IPS-NIHi7 (cell line): ENCODE data around the gene MCEE.
"Not testable (repeated sequence)": the region's sequence is repeated elsewhere in the genome, so short reads cannot be mapped to it uniquely, and the experiment has no call there.

Source experiments
- DNase-seq: peaks from one replicate; pipeline ENCODE4 v3.0.0; 2012; ENCODE audit warnings: mixed read lengths; ENCODE audit errors: extremely low spot score

Gene MCEE

DNA sequence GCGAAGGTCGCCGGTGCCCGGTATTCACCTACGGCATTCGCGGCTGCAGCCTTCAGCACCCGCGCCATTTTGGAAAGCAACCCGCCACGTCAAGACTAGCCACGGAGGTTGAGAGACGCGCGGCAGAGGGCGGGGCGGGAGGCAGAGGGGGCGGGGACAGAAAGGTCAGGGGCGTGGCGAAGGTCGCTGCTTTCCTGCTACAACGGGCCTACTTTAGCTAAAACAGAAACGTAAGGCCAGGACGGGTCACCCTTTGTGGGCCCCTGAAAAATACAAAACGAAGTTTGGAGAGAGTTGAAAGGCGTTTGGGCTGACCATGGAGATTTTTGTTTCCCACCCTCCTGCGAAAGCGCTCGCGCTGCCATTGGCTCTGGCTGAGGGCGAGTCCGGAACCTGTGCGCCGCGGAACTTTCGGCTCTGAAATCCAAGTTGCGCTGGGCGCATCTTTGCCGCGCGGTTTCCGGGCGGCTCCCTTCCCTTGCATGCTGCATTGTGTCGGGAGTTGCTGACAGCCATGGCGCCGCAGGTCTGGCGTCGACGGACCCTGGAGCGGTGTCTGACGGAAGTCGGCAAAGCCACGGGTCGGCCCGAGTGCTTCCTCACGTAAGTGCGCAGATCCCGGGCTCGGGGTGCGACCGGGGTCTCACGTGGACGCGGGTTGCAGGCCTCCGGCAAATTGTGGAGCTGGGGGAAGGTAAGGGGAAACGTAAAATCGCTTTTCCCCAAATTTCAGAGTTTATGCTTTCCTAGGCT, at the start of gene MCEE, which contains the start of gene MPHOSPH10:
MCEE (minus strand) TSS at position 78 of the 753 bp plus-strand sequence; CDS start at position 68, 10 bp downstream.
MPHOSPH10 (plus strand) TSS at position 483 of the 753 bp plus-strand sequence; CDS start at position 515, 32 bp downstream.
- peak; percentile 92 for DNase-seq

DNA sequence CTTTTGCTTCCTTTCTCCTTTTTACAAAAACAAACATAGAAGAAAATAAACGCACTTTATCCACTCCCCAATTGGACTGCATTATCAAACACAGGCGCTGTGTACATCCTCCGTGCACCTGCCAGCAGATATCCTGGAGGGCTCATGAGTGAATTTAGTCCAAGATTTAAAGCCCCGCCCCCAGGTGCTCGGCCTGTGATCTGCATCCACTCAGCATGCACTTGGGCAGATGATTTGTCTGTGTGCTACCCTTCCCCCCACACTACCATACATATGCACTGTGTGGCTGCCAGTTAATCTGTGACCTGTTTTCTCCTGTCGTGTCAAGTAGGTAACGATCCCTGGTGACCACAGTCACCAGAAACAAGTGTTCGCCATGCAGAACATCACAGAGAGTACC, 48.8 kb upstream of the MCEE start:
- not testable (repeated sequence) for DNase-seq

- no peak for DNase-seq
These were observed 44.2 kb upstream of the MCEE start for GRCh38 chr2:71174207-71174606.

DNA sequence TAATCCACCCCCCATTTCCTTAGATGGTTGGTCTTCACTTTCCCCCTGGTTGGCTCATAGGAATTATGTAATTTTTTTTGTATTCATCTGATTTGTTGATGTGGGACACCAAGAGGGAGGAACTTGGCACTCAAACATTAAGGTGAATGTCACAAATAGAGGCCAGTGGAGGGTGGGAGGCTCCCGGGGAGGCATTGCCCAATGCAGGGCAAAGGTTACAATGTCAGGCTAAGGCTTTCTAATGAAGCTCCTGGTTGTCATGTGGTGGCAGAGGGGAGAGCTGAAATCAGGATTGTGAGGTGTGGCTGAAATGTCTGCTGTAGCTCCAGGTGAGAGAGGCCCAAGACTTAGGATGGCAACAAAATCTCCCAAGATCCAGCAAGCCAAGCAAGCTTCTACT, 43.1 kb upstream of the MCEE start:
- DNase-seq: no peak

- no peak for DNase-seq
These were observed 36.8 kb upstream of the MCEE start for GRCh38 chr2:71166812-71167211.

- DNase-seq: peak; percentile 81
These were observed 27.2 kb upstream of the MCEE start for GRCh38 chr2:71157124-71157793.

DNA sequence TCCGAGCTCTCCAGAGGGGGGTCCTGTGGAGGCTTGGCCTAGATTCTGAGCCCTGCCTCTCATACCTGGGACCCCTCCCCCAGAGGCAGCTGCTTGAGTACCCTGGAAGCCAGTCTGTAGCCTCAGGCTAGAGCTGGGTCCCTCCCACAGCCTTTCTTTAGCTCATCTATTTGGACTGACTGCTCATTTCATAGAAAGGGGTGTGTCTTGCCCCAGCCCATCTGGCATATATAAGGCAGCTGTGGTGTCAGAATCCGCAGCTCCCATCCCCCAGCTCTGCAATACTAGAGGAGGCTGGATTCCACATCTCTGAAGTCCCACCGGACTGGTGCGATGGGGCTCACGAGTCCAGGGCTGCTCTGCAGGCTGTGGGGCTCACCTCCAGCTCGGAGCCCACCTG, 26.5 kb upstream of the MCEE start:
- DNase-seq: no peak

- DNase-seq: no peak
These were observed 25.8 kb upstream of the MCEE start for GRCh38 chr2:71155846-71156245.

GRCh38 chr2:71154798-71155197, 24.8 kb upstream of the MCEE start:
- peak; percentile 74 for DNase-seq

DNA sequence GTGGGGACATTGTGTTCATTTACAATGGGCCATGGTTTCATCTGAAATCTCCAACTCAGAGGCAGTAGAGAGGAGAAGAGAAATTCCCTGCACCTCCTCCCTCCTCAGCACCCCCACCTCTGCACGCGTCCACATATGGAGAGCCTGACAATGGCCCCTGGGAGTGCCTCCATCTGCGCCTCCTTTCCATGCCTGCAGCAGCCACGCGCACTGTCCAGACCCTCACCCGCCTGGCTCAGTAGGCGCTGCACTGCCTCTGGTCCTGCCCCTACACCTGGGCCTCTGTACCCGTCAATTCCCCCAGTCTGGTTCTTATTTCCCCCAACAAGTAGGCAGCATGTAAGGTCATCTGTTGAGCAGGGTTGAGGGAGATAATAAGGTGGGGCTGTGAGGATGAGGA, 24.2 kb upstream of the MCEE start:
- DNase-seq: no peak

GRCh38 chr2:71153585-71154224, 23.7 kb upstream of the MCEE start:
- DNase-seq: no peak

GRCh38 chr2:71151620-71152019, 21.6 kb upstream of the MCEE start:
- DNase-seq: no peak

DNA sequence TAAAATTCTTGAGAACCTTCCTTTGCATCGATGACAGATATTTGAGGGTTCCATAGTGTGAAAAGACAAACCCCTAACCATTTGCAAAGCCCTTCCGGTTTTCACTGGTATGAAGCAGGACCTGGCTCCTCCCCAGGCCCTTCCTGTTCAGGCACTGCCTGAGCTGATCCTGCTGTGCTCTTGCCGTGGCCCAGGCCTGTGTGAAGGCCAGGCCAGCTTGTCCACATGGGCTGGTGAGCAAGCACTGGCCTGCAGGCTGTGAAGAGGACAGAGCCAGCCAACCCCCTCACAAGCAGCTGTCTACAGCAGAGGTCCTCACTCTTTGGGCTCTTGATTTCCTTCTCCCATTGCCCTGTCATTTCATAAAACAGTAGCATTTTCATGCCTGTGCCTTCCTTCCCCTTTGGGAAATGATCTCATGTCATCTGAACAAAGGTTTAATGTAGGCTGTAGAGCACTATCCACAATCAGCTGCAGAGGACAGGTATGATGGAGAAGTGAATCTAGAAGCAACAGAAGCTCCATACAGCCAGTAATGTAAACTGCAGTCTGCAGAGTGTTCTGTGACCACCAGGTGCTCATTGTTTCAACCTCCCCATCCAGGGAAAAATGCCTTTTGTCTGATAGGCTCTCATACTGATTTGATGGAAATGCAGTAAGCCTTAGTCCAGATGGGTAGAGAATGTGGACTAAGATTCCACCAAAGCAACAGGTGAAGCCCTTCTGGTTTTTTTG, 20.2 kb upstream of the MCEE start:
- no peak for DNase-seq

- no peak for DNase-seq
These were observed 18.6 kb upstream of the MCEE start for GRCh38 chr2:71148506-71149063.

DNA sequence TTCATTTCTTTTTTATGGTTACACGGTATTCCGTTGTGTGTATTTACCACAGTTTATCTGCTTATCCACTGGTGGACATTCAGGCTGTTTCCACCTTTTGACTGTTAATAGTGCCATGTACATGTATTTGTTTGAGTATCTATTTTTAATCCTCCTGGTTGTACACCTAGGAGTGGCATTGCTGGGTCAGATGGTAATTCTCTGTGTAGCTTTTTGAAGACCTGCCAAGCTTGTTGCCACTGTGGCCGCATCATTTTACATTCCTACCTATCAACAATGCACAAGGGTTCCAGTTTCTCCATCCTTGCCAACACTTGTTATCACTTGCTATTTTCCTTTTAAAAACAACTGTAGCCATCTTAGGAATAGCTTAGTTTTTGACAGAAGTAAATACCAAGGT, 13.8 kb upstream of the MCEE start:
- no peak for DNase-seq

GRCh38 chr2:71136174-71136573, 6.1 kb upstream of the MCEE start:
- DNase-seq: no peak

- no peak for DNase-seq
These were observed 3.6 kb upstream of the MCEE start for GRCh38 chr2:71133603-71134002.

DNA sequence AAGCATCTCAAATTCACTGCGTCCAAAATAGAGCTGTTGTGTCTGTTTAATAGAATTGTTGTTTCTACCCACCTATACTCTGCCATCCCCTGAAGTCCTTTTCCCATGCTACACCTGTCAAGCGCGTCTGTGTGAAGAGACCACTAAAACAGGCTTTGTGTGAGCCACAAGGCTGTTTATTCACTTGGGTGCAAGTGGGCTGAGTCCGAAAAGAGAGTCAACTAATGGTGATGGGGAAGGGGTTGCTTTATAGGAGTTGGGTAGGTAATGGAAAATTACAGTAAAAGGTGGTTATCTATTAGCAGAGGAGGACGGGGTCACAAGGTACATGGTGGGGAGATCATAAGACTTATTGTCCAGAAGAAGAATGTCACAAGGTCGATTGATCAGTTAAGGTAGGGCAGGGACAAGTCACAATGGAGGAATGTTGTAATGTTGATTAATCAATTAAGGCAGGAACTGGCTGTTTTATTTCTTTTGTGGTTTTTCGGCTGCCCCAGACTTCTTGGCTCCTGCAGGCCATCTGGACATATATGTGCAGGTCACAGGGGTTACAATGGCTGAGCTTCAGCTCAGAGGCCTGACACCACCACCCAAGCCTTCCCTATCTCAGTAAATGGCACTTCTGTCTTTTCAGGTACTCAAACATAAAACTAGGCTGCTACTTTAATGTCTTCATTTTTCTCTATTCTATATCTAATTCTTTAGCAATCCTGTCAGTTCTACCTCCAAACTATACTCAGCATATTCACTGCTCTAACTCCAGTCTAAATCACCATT, 1.5 kb upstream of the MCEE start:
- not testable (repeated sequence) for DNase-seq

DNA sequence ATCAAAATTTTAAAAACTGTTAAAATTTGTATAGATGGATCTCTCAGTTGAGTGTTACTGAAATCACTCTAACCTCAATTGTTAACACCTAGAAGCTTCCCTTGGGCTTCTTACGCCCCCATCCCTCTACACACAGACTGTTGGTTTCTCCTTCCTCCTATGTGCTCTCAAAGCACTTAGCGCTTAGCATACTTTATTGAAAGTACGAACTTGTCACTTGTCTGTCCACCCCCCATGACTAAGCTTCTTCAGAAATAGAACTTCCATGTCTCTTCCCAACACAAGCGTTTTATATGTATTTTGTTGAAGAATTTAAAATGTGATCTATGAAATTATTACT, 846 bp upstream of the MCEE start:
- DNase-seq: peak; percentile 23

GRCh38 chr2:71129902-71130151, 202 bp downstream of the MCEE start:
- DNase-seq: peak; percentile 72
